Keratinocyte (primary cell): Measurements from ENCODE around the gene FCER1G.

Experiments used
- EZH2 ChIP-seq: IDR thresholded peaks from one replicate; pipeline ENCODE4 v1.6.1; 2012; ENCODE audit warnings: inconsistent platforms, mild to moderate bottlenecking, low read length, moderate library complexity
- TF ChIP-seq, protein P1 (sequence below), 3 experiments: IDR thresholded peaks in 1 of 3; conservative IDR thresholded peaks in 1 of 3; optimal IDR thresholded peaks in 1 of 3; 2 replicates in 2 of 3; 3 replicates in 1 of 3; pipeline versions ENCODE3 to v1.5.1; 2011; ENCODE audit warnings: low read length in 3 of 3, mild to moderate bottlenecking in 3 of 3, moderate library complexity in 2 of 3, control low read depth in 1 of 3, inconsistent platforms in 1 of 3; ENCODE audit not compliant: insufficient read depth in 2 of 3; ENCODE audit errors: extremely low read depth in 1 of 3

- TF ChIP-seq, protein P1, sequence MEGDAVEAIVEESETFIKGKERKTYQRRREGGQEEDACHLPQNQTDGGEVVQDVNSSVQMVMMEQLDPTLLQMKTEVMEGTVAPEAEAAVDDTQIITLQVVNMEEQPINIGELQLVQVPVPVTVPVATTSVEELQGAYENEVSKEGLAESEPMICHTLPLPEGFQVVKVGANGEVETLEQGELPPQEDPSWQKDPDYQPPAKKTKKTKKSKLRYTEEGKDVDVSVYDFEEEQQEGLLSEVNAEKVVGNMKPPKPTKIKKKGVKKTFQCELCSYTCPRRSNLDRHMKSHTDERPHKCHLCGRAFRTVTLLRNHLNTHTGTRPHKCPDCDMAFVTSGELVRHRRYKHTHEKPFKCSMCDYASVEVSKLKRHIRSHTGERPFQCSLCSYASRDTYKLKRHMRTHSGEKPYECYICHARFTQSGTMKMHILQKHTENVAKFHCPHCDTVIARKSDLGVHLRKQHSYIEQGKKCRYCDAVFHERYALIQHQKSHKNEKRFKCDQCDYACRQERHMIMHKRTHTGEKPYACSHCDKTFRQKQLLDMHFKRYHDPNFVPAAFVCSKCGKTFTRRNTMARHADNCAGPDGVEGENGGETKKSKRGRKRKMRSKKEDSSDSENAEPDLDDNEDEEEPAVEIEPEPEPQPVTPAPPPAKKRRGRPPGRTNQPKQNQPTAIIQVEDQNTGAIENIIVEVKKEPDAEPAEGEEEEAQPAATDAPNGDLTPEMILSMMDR (optimal IDR thresholded peaks at IDR 0.05 in 1 of 3, IDR thresholded peaks at IDR 0.05 in 1 of 3, conservative IDR thresholded peaks at IDR 0.05 in 1 of 3; ENCODE audit: extremely low read depth in 1 of 3, insufficient read depth in 2 of 3, low read length in 3 of 3), result no peak
- no peak for TF ChIP-seq EZH2
These were observed 51.1 kb downstream of the FCER1G start for GRCh38 chr1:161266202-161266601.
